Measurements from ENCODE around the gene XIAP. TPM values are rescaled to one million over a fixed set of nuclear protein-coding genes. Genes with fewer than 3 reads are reported as not detected.
"Not testable (repeated sequence)": the region's sequence is repeated elsewhere in the genome, so short reads cannot be mapped to it uniquely, and the experiment has no call there.

Gene XIAP
- total RNA-seq, 1 experiment from 2014 or later, result 47.7 TPM

DNA sequence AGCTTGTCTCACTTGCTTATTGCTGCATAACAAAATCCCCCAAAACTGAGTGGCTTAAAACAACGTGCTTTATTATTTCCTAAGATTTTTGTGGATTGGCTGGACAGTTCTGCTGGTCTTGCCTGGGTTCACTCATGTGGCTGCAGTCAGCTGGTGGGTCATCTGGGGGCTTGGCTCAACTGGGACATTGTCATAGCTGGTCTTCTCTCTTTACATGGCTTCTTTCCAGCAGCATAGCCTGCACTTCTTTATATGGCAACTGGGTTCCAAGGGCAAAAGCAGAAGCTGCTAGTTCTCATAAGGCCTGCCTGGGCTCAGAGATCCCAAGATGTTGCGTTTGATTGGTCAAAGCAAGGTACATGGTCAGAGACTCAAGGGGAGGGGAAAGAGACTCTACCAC is 68.0 kb downstream of the XIAP start:
- Histone ChIP-seq H3K79me2 (ENCODE audit: low read depth) (no peaks in the 10 kb centered on the region), H3K9me2 (ENCODE audit: insufficient read depth) (no peaks in the 10 kb centered on the region), H3K4me3 (no peak overlapping the region), H2AFZ (no peak overlapping the region), H3K4me1 (replicated peaks; ENCODE audit: insufficient read depth) (no peaks in the 10 kb centered on the region), H3K27me3 (ENCODE audit: insufficient read depth, low read depth) (no peaks in the 10 kb centered on the region), H3K27ac (no peak overlapping the region), H4K20me1 (ENCODE audit: insufficient read depth) (no peaks in the 10 kb centered on the region), H3F3A (ENCODE audit: insufficient read depth, low read depth) (no peaks in the 10 kb centered on the region; the same call in 1 of the 2 replicates), H3K4me2 (no peak overlapping the region), H3K36me3 (ENCODE audit: low read depth) (no peaks in the 10 kb centered on the region), H3K9me3 (ENCODE audit: insufficient read depth, low read depth) (no peaks in the 10 kb centered on the region)
- BruUV-seq (replicated peaks), result no TSS peak
- POLR2A ChIA-PET (ENCODE audit: unreplicated experiment), result no interaction called here
- intact Hi-C loops (cut with micrococcal nuclease; ENCODE audit: unreplicated experiment), result no loop called here
- no peak for DNase-seq
- no peak for TF ChIP-seq EZH2 (IDR thresholded peaks at IDR 0.05; ENCODE audit: low read depth)
- TF ChIP-seq, protein P1, sequence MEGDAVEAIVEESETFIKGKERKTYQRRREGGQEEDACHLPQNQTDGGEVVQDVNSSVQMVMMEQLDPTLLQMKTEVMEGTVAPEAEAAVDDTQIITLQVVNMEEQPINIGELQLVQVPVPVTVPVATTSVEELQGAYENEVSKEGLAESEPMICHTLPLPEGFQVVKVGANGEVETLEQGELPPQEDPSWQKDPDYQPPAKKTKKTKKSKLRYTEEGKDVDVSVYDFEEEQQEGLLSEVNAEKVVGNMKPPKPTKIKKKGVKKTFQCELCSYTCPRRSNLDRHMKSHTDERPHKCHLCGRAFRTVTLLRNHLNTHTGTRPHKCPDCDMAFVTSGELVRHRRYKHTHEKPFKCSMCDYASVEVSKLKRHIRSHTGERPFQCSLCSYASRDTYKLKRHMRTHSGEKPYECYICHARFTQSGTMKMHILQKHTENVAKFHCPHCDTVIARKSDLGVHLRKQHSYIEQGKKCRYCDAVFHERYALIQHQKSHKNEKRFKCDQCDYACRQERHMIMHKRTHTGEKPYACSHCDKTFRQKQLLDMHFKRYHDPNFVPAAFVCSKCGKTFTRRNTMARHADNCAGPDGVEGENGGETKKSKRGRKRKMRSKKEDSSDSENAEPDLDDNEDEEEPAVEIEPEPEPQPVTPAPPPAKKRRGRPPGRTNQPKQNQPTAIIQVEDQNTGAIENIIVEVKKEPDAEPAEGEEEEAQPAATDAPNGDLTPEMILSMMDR (conservative IDR thresholded peaks at IDR 0.05), result no peak
- CTCF ChIA-PET, result interaction anchor here (0.5 kb wide), 1 partner anchor 11 kb away, joined by 3 read pairs; no protein-coding TSS in a partner anchor

DNA sequence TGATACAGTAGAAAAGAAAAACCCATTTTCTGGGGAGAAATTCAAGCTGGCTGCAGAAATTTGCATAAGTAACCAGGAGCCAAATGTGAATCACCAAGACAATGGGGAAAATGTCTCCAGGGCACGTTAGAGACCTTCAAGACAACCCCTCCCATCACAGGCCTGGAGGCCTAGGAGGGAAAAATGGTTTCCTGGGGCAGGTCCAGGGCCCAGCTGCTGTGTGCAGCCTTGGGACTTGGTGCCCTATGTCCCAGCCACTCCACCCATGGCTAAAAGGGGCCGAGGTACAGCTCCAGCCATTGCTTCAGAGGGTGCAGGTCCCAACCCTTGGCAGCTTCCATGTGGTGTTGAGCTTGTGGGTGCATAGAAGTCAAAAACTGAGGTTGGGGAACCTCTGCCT is 72.2 kb downstream of the XIAP start:
- BruUV-seq (replicated peaks); CTCF ChIA-PET; H3K4me3 ChIP-seq; H4K20me1 ChIP-seq (ENCODE audit: insufficient read depth); H3K36me3 ChIP-seq (ENCODE audit: low read depth); intact Hi-C loops (cut with micrococcal nuclease; ENCODE audit: unreplicated experiment); POLR2A ChIA-PET (ENCODE audit: unreplicated experiment); H3K4me1 ChIP-seq (replicated peaks; ENCODE audit: insufficient read depth); H3K9me3 ChIP-seq (ENCODE audit: insufficient read depth, low read depth); H3K27me3 ChIP-seq (ENCODE audit: insufficient read depth, low read depth); H3K79me2 ChIP-seq (ENCODE audit: low read depth); H3K4me2 ChIP-seq; H3K27ac ChIP-seq; H3F3A ChIP-seq (ENCODE audit: insufficient read depth, low read depth); DNase-seq; H2AFZ ChIP-seq; H3K9me2 ChIP-seq (ENCODE audit: insufficient read depth): not testable (repeated sequence)

DNA sequence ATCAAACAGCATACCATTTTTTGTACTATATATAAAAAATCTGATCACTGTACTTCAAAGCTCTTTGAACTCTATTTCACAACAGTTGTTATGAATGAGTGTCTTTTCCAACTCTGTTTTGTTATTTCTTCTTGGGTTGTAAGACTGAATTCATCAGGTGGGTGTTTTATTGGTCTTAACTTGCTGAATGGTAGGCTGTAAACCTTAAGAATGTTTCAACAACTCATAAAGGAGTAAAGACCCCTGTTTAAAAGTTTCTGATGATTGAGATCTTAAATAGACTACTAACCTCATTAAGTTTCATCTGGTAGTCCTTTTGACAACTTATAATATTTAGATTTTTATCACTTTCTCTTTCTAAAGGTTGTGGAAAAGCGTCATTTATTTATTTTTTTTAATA is 83.2 kb downstream of the XIAP start:
- TF ChIP-seq EZH2 (IDR thresholded peaks at IDR 0.05; ENCODE audit: low read depth), result no peak
- TF ChIP-seq, protein P1 (conservative IDR thresholded peaks at IDR 0.05), result no peak
- CTCF ChIA-PET, result no interaction called here

DNA sequence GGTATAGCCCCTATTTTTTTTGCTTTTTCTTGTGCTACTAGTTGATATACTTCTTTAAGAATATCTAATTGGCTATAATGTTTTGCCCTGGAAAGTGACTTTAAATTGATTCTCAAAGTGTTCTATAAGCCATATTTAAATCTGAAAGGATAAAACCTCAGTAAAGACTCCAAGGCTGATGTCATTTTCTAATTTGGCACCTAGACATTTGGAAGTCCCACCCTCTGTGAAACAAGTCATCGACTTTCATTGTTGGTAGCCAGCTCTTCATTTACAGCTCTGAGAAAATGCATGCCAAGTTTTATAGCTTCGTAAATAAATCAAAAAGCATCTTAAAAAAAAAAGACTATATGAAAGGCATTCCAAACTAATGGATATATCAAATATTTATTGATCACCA is 83.6 kb downstream of the XIAP start:
- H3F3A ChIP-seq (ENCODE audit: insufficient read depth, low read depth), result peaks cover 9% of the 10 kb centered on the region; the same call in 1 of the 2 replicates
- DNase-seq, result no peak
- no peak overlapping the region for H3K4me3 ChIP-seq
- no peaks in the 10 kb centered on the region for H3K27me3 ChIP-seq (ENCODE audit: insufficient read depth, low read depth)
- no peaks in the 10 kb centered on the region for H3K9me3 ChIP-seq (ENCODE audit: insufficient read depth, low read depth)
- H3K4me1 ChIP-seq (replicated peaks; ENCODE audit: insufficient read depth), result no peaks in the 10 kb centered on the region
- no peaks in the 10 kb centered on the region for H3K9me2 ChIP-seq (ENCODE audit: insufficient read depth)
- no TSS peak for BruUV-seq (replicated peaks)
- no peak for TF ChIP-seq EZH2 (IDR thresholded peaks at IDR 0.05; ENCODE audit: low read depth)
- TF ChIP-seq, protein P1 (conservative IDR thresholded peaks at IDR 0.05), result no peak
- no peaks in the 10 kb centered on the region for H3K79me2 ChIP-seq (ENCODE audit: low read depth)
- no peak overlapping the region for H3K27ac ChIP-seq
- ChIA-PET CTCF (no interaction called here), POLR2A (ENCODE audit: unreplicated experiment) (no interaction called here)
- H3K4me2 ChIP-seq, result no peak overlapping the region
- H3K36me3 ChIP-seq (ENCODE audit: low read depth), result no peaks in the 10 kb centered on the region
- intact Hi-C loops (cut with micrococcal nuclease; ENCODE audit: unreplicated experiment), result no loop called here
- H2AFZ ChIP-seq, result no peak overlapping the region
- no peaks in the 10 kb centered on the region for H4K20me1 ChIP-seq (ENCODE audit: insufficient read depth)

More for the DNA sequence above, 83.2 kb downstream of the XIAP start:
- intact Hi-C loops (cut with micrococcal nuclease; ENCODE audit: unreplicated experiment), result no loop called here
- BruUV-seq (replicated peaks), result no TSS peak
- Histone ChIP-seq H3K4me3 (no peak overlapping the region), H2AFZ (no peak overlapping the region), H3K4me2 (no peak overlapping the region), H4K20me1 (ENCODE audit: insufficient read depth) (no peaks in the 10 kb centered on the region), H3K27me3 (ENCODE audit: insufficient read depth, low read depth) (no peaks in the 10 kb centered on the region), H3K36me3 (ENCODE audit: low read depth) (no peaks in the 10 kb centered on the region), H3K4me1 (replicated peaks; ENCODE audit: insufficient read depth) (no peaks in the 10 kb centered on the region), H3K9me2 (ENCODE audit: insufficient read depth) (no peaks in the 10 kb centered on the region), H3K79me2 (ENCODE audit: low read depth) (no peaks in the 10 kb centered on the region), H3K27ac (no peak overlapping the region), H3K9me3 (ENCODE audit: insufficient read depth, low read depth) (no peaks in the 10 kb centered on the region), H3F3A (ENCODE audit: insufficient read depth, low read depth) (peaks cover 9% of the 10 kb centered on the region; the same call in 1 of the 2 replicates)
- DNase-seq, result no peak
- POLR2A ChIA-PET (ENCODE audit: unreplicated experiment), result no interaction called here

All from PC-9 (cell line).